ENCODE data around the gene LTBR. TPM values are rescaled to one million over a fixed set of nuclear protein-coding genes. Genes with fewer than 3 reads are reported as not detected.

The LTBR gene
- total RNA-seq, 1 experiment from 2014 or later, result 3.1 TPM

DNA sequence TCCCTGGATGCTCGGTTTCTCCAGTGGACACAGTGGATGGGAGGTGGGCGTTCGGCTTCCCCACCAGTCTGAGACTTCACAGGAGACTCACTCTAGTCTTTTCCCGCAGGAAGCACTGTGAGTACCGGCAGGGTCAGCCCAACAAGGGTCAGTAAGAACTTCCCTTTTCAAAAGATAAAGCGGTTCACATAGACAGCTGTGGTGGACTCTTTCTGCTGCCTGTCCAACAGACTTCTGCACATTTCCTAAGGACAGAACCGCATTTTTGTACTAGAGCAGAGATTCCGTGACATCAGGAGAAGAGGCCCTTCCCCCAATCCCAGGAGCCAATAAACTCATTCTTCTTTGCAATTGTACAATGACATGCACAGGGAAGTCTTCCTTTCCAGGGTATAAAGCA lies 10.4 kb downstream of the LTBR start:
- CTCF ChIA-PET, result no interaction called here
- Histone ChIP-seq H3K27ac (ENCODE audit: low read length) (no peak overlapping the region), H3K27me3 (ENCODE audit: control insufficient read depth, insufficient read depth, low read length) (no peaks in the 10 kb centered on the region), H3K36me3 (ENCODE audit: control insufficient read depth, insufficient read depth, low read length) (no peaks in the 10 kb centered on the region), H3K4me3 (ENCODE audit: low read depth in 2 of 2, low read length in 2 of 2) (no peak overlapping the region), H3K4me1 (ENCODE audit: control insufficient read depth, insufficient read depth, low read length) (no peaks in the 10 kb centered on the region), H3K9me3 (ENCODE audit: control insufficient read depth, insufficient read depth, low read depth, low read length) (no peaks in the 10 kb centered on the region)
- DNase-seq (ENCODE audit: low read depth, low spot score) (no peak), ATAC-seq (no peak)
- POLR2A ChIA-PET, result no interaction called here
- BruUV-seq (replicated peaks), result no TSS peak
- in situ Hi-C loops (cut with HindIII; ENCODE audit: low pct_unique_long_range_greater_than_20kb, low sequenced_read_pairs), result no loop called here
- TF ChIP-seq, protein P1, sequence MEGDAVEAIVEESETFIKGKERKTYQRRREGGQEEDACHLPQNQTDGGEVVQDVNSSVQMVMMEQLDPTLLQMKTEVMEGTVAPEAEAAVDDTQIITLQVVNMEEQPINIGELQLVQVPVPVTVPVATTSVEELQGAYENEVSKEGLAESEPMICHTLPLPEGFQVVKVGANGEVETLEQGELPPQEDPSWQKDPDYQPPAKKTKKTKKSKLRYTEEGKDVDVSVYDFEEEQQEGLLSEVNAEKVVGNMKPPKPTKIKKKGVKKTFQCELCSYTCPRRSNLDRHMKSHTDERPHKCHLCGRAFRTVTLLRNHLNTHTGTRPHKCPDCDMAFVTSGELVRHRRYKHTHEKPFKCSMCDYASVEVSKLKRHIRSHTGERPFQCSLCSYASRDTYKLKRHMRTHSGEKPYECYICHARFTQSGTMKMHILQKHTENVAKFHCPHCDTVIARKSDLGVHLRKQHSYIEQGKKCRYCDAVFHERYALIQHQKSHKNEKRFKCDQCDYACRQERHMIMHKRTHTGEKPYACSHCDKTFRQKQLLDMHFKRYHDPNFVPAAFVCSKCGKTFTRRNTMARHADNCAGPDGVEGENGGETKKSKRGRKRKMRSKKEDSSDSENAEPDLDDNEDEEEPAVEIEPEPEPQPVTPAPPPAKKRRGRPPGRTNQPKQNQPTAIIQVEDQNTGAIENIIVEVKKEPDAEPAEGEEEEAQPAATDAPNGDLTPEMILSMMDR (IDR thresholded peaks at IDR 0.05), result no peak
- no peak for TF ChIP-seq TCF7L2 (IDR thresholded peaks at IDR 0.05; ENCODE audit: low read depth, low read length)
- no peak for TF ChIP-seq POLR2AphosphoS5 (IDR thresholded peaks at IDR 0.05; ENCODE audit: low read depth, low read length)
- TF ChIP-seq SIN3A (IDR thresholded peaks at IDR 0.05; ENCODE audit: borderline replicate concordance, insufficient read depth, low read depth, low read length), result no peak
- TF ChIP-seq, protein P2, sequence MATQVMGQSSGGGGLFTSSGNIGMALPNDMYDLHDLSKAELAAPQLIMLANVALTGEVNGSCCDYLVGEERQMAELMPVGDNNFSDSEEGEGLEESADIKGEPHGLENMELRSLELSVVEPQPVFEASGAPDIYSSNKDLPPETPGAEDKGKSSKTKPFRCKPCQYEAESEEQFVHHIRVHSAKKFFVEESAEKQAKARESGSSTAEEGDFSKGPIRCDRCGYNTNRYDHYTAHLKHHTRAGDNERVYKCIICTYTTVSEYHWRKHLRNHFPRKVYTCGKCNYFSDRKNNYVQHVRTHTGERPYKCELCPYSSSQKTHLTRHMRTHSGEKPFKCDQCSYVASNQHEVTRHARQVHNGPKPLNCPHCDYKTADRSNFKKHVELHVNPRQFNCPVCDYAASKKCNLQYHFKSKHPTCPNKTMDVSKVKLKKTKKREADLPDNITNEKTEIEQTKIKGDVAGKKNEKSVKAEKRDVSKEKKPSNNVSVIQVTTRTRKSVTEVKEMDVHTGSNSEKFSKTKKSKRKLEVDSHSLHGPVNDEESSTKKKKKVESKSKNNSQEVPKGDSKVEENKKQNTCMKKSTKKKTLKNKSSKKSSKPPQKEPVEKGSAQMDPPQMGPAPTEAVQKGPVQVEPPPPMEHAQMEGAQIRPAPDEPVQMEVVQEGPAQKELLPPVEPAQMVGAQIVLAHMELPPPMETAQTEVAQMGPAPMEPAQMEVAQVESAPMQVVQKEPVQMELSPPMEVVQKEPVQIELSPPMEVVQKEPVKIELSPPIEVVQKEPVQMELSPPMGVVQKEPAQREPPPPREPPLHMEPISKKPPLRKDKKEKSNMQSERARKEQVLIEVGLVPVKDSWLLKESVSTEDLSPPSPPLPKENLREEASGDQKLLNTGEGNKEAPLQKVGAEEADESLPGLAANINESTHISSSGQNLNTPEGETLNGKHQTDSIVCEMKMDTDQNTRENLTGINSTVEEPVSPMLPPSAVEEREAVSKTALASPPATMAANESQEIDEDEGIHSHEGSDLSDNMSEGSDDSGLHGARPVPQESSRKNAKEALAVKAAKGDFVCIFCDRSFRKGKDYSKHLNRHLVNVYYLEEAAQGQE (IDR thresholded peaks at IDR 0.05; ENCODE audit: insufficient read depth in 1 of 2, low read depth in 2 of 2, low read length in 1 of 2), result no peak
- intact Hi-C loops (cut with micrococcal nuclease; ENCODE audit: unreplicated experiment), result no loop called here

GRCh38 chr12:6396031-6396430 lies 12.1 kb downstream of the LTBR start:
- no peaks in the 10 kb centered on the region for H3K4me1 ChIP-seq (ENCODE audit: control insufficient read depth, insufficient read depth, low read length)
- no peak for TF ChIP-seq POLR2AphosphoS5 (IDR thresholded peaks at IDR 0.05; ENCODE audit: low read depth, low read length)
- TF ChIP-seq, protein P1 (IDR thresholded peaks at IDR 0.05), result no peak
- TF ChIP-seq SIN3A (IDR thresholded peaks at IDR 0.05; ENCODE audit: borderline replicate concordance, insufficient read depth, low read depth, low read length), result no peak
- no peak for DNase-seq (ENCODE audit: low read depth, low spot score)
- H3K9me3 ChIP-seq (ENCODE audit: control insufficient read depth, insufficient read depth, low read depth, low read length), result no peaks in the 10 kb centered on the region
- H3K27ac ChIP-seq (ENCODE audit: low read length), result no peak overlapping the region
- in situ Hi-C loops (cut with HindIII; ENCODE audit: low pct_unique_long_range_greater_than_20kb, low sequenced_read_pairs), result no loop called here
- no peak for ATAC-seq
- H3K4me3 ChIP-seq (ENCODE audit: low read depth in 2 of 2, low read length in 2 of 2), result no peak overlapping the region
- no TSS peak for BruUV-seq (replicated peaks)
- no peaks in the 10 kb centered on the region for H3K36me3 ChIP-seq (ENCODE audit: control insufficient read depth, insufficient read depth, low read length)
- ChIA-PET CTCF (no interaction called here), POLR2A (no interaction called here)
- H3K27me3 ChIP-seq (ENCODE audit: control insufficient read depth, insufficient read depth, low read length), result no peaks in the 10 kb centered on the region
- intact Hi-C loops (cut with micrococcal nuclease; ENCODE audit: unreplicated experiment), result no loop called here
